NCI-H2029 treated with DMSO at 0.1 percent for 48 hours (cell line): ENCODE measurements around the gene BNIP1.
A peak's percentile ranks its signal among the peaks of the same experiment; 100 is the strongest.
"Not testable (repeated sequence)": the region's sequence is repeated elsewhere in the genome, so short reads cannot be mapped to it uniquely, and the experiment has no call there.

ENCODE experiments used
- DNase-seq: peaks from one replicate; lab custom pipeline; 2025; lab: John Stamatoyannopoulos, UW

BNIP1 gene, protein sequence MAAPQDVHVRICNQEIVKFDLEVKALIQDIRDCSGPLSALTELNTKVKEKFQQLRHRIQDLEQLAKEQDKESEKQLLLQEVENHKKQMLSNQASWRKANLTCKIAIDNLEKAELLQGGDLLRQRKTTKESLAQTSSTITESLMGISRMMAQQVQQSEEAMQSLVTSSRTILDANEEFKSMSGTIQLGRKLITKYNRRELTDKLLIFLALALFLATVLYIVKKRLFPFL

GRCh38 chr5:173144200-173145176 is at the start of gene BNIP1:
Gene BNIP1, plus strand, starts transcription at chr5:173144531. Its CDS starts 15 bp downstream, at chr5:173144546.
- peak; percentile 85 for DNase-seq

DNA sequence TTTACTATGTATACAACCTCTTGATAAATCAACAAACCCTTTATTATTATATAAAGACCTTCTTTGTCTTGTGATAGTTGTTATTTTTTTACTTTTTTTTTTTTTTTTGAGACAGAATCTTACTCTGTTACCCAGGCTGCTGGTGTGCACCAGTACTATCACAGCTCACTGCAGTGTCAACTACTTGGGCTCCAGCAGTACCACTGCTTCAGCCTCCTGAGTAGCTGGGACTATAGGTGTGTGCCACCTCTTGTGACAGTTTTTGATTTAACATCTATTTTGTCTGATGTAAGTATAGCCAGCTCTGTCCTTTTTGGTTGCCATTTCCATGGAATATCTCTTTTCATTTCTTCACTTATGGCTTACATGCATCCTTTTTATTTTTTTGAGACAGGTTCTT is 45.5 kb upstream of the BNIP1 start:
- no peak for DNase-seq

GRCh38 chr5:173099461-173099860 is 44.9 kb upstream of the BNIP1 start:
- no peak for DNase-seq

DNA sequence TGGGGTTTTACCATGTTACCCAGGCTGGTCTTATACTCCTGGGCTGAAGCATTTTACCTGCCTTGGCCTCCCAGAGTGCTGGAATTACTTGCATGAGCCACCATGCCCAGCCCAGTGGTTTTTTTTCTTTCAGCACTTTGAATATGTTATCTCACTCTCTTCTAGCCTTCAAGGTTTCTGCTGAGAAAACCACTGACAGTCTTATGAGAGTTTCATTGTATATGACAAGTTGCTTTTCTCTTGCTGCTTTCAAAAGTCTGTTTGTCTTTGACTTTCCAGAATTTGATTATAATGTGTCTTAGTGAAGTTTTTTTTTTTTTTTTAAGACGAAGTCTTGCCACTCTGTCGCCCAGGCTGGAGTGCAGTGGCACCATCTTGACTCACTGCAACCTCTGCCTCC is 43.1 kb upstream of the BNIP1 start:
- DNase-seq: no peak

GRCh38 chr5:173103411-173103810 is 40.9 kb upstream of the BNIP1 start:
- no peak for DNase-seq

- DNase-seq: peak; percentile 16
Observed at GRCh38 chr5:173108914-173109313, 35.4 kb upstream of the BNIP1 start.

GRCh38 chr5:173114536-173114935 is 29.8 kb upstream of the BNIP1 start:
- DNase-seq: no peak

DNA sequence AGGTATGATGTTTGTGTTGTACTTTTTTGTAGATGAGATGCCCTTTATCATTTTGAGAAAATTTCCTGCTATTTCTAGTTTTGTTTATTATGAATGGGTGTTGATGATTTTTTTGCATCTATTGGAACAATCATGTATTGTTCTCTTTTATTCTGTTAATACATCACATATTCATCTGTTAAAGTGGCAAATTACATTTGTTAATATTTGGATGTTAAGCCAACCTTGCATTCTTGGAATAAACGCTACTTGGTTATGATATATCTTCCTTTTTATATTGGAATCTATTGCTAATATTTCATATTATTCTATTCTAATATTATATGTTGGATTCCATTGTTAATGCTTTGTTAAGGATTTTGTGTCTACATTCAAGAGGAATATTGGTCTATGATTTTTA is 24.6 kb upstream of the BNIP1 start:
- no peak for DNase-seq

GRCh38 chr5:173123416-173123815 is 20.9 kb upstream of the BNIP1 start:
- DNase-seq: no peak

DNA sequence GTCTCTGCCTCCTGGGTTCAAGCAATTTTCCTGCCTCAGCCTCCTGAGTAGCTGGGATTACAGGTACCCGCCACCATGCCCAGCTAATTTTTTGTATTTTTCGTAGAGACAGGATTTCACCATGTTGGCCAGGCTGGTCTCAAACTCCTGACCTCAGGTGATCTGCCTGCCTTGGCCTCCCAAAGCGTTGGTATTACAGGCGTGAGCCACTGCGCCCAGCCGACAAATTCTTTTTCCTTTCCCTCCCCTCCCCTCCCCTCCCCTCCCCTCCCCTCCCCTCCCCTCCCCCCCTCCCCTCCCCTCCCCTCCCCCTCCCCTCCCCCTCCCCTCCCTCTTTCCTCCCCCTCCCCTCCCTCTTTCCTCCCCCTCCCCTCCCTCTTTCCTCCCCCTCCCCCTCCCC is 12.2 kb upstream of the BNIP1 start:
- DNase-seq: not testable (repeated sequence)

GRCh38 chr5:173138707-173139106 is 5.6 kb upstream of the BNIP1 start:
- DNase-seq: no peak

DNA sequence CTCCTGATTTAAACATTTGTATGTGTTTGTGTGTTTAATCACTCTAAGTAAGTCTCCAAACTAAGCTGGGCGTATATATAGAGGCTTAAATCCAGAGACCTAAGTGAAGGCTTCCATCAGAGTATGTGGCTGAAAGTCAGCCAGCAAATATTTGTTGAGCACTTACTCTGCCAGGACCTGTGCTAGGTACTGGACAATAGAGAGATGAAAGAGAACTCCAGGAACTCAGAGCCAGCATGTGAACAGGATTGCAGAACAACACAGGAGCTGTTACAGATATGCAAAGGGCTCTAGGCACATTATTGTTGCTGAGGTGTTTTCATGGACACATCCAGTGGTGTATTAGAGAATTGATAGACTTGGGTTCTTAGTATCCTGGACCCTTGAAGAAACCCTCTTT is 4.7 kb upstream of the BNIP1 start:
- no peak for DNase-seq

DNA sequence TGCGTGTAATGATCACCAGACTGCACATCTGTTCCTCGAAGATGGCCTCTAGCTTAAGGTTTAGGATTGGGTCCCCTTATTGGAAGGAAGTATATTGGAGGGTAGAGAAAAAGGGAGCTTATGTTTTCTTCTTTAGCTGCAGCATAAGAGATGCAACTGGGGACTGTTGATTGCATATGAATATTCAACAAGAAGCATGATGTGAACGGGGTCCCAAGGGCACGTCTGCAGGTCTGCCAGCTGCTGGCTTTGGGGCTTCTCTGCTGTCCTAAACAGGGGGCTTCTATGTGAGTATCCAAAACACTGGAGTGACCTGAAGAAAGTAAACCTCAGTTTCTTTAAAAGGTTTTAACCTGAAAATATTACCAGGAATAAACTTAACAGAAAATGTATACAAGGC is 3.6 kb upstream of the BNIP1 start:
- DNase-seq: no peak

- no peak for DNase-seq
Observed at GRCh38 chr5:173143567-173143966, 764 bp upstream of the BNIP1 start.

DNA sequence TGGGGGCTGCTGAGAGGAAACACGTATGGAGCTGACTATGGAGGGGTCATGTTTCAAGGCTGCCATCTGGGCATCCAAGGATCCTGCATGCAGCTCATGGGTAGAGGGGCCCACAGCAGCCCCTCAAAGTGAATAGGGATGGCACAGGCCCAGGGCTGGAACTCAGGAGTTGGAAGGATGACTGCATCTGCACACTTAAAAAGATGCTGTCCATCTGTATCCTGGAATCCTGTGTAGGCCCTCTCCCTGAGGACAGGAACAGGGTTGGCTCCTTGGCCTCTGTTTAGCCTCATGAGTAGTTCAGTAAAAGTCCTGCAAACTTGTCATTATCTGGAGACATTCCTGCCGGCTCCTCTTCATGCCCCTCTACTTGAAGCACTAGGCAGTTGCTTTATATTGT is 4.0 kb downstream of the BNIP1 start:
- DNase-seq: no peak

GRCh38 chr5:173152547-173152946 is 8.2 kb downstream of the BNIP1 start:
- no peak for DNase-seq

- no peak for DNase-seq
Observed at GRCh38 chr5:173153842-173154241, 9.5 kb downstream of the BNIP1 start.

- not testable (repeated sequence) for DNase-seq
Observed at GRCh38 chr5:173154619-173155018, 10.3 kb downstream of the BNIP1 start.

DNA sequence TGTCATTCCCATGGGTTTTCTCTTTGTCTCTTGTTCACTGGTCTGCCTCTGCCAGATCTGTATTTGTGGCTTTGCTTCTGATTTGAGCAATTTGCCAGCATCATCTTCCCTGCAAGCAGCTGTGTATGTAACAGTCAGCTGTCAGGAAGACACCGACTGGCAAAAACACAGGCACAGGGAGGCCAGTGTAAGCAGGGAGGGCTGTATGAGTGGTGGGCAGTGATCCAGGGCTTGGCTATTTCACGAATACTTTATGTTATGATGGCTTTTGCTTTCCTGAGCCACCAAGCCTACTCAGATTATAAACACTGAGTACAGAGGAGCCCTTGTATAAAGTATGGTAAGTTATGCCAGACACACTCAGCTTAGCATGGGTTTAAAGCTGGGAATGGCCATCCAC is 11.6 kb downstream of the BNIP1 start:
- no peak for DNase-seq

DNA sequence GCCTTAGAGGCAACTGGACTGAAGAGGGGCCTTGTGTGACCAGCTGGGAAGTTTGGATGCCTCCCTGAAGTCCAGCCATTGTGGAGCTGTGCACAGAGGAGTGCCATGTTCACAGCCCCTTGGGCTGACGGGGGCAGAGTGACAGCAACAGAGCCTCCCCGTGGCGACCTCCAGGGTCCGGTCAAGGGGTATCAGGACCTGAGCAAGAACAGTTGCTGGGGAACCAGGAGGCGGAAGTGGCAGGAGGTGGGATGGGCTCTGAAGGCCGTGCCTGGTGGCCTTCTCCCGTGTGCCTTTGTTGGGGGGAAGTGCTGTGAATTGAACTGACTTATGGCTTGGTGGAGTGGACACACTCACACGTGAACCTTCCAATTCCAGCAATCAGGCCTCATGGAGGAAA is 14.0 kb downstream of the BNIP1 start:
- no peak for DNase-seq

DNA sequence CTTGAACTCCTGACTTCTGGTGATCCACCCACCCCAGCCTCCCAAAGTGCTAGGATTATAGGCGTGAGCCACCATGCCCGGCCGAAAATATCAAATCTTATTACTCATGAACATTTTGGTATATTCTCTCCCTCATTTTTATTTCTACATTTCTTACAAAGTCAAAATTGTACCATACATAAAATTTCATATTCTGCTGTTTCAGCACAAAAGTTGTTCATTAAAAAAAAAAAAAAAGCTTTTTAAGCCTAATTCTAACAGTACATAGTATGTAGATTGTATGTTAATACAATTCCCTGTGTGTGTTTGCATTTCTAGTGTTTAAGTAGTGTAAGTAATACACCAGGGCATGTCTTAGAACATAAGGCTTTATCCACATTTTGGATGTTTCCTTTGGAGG is 14.9 kb downstream of the BNIP1 start:
- no peak for DNase-seq

- DNase-seq: no peak
Observed at GRCh38 chr5:173161148-173161547, 16.8 kb downstream of the BNIP1 start.

- DNase-seq: no peak
Observed at GRCh38 chr5:173163219-173163618, 18.9 kb downstream of the BNIP1 start.
